Brain microvascular endothelial cell (primary cell): Measurements from ENCODE around the gene C1QTNF8.

Experiments
- DNase-seq: peaks from one replicate; pipeline ENCODE4 v3.0.0-alpha.2; 2020
- H3K27ac ChIP-seq: fragments of 250-450 bp; sonication (Bioruptor Pico); 2 replicates; pipeline ENCODE4 v1.5.1; 2020; ENCODE audit warnings: mild to moderate bottlenecking, moderate library complexity
- H3K27me3 ChIP-seq: fragments of 250-450 bp; sonication (Bioruptor Pico); replicated peaks from 2 replicates; pipeline ENCODE4 v1.5.1; 2020; ENCODE audit warnings: mild to moderate bottlenecking
- H3K36me3 ChIP-seq: fragments of 250-450 bp; sonication (Bioruptor Pico); replicated peaks from 2 replicates; pipeline ENCODE4 v1.5.1; 2020; ENCODE audit warnings: mild to moderate bottlenecking
- H3K4me3 ChIP-seq: 2 replicates; pipeline ENCODE4 v1.5.1; 2011; ENCODE audit warnings: low read depth, mild to moderate bottlenecking, control low read depth, low read length, moderate library complexity
- in situ Hi-C: cut with HindIII; loops from 2 replicates; pipeline ENCODE4 v1.10.0; 2017; ENCODE audit warnings: low sequenced_read_pairs, low pct_ligation_motif_present
- TF ChIP-seq, protein P1 (sequence below): IDR thresholded peaks from 2 replicates; pipeline ENCODE4 v1.5.1; 2011; ENCODE audit warnings: low read depth, mild to moderate bottlenecking, moderate library complexity, low read length, control low read depth, inconsistent platforms; ENCODE audit errors: missing control alignments

Gene C1QTNF8

DNA sequence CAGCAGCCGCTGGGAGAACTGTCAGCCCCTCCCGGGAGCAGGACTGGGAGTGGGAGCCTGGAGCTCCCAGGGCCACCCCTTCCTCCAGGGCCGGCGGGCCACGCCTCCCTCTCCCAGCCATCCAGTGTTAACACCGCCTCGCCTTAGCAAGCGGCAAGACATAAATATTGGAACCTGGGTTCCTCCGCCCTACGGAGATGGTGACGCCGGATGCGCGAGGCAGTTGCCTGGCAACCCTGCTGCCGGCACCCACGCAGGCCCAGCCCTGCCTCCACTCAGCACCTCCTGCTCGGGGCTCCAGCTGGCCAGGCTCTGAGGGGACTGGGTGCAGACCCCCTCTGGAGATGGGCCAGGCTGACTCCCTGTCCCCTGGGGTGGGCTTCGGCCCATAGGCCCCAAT, 29.4 kb upstream of the C1QTNF8 start:
- in situ Hi-C loops: no loop called here
- DNase-seq: peak; percentile 11

DNA sequence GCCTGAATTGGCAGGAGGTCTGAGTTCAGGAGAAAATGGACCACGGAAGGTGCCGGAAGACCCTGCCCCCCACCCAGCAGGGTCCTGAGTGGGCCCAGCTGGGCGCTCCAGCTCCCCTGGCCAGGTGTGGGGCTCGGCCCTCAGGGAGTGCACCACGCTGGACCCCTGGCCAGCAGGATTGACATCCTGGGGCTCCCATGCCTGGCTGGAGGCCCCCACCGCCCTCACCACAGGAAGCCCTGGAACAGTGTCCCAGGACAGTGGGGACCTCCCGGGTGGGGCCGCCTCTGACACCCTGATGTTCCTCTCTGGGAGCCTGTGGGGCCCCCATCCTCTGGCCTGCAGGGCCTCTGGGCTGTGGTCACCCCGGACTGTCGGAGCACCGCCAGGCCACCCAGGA, 28.8 kb upstream of the C1QTNF8 start:
- Histone ChIP-seq H3K27ac (no peak overlapping the region), H3K36me3 (no peaks in the 10 kb centered on the region), H3K4me3 (no peak overlapping the region), H3K27me3 (no peaks in the 10 kb centered on the region)
- in situ Hi-C loops: no loop called here
- TF ChIP-seq, protein P1, sequence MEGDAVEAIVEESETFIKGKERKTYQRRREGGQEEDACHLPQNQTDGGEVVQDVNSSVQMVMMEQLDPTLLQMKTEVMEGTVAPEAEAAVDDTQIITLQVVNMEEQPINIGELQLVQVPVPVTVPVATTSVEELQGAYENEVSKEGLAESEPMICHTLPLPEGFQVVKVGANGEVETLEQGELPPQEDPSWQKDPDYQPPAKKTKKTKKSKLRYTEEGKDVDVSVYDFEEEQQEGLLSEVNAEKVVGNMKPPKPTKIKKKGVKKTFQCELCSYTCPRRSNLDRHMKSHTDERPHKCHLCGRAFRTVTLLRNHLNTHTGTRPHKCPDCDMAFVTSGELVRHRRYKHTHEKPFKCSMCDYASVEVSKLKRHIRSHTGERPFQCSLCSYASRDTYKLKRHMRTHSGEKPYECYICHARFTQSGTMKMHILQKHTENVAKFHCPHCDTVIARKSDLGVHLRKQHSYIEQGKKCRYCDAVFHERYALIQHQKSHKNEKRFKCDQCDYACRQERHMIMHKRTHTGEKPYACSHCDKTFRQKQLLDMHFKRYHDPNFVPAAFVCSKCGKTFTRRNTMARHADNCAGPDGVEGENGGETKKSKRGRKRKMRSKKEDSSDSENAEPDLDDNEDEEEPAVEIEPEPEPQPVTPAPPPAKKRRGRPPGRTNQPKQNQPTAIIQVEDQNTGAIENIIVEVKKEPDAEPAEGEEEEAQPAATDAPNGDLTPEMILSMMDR: no peak
- DNase-seq: no peak

More for the DNA sequence above, 29.4 kb upstream of the C1QTNF8 start:
- Histone ChIP-seq H3K36me3 (no peaks in the 10 kb centered on the region), H3K27ac (no peak overlapping the region), H3K27me3 (no peaks in the 10 kb centered on the region), H3K4me3 (no peak overlapping the region)
- TF ChIP-seq, protein P1: no peak

DNA sequence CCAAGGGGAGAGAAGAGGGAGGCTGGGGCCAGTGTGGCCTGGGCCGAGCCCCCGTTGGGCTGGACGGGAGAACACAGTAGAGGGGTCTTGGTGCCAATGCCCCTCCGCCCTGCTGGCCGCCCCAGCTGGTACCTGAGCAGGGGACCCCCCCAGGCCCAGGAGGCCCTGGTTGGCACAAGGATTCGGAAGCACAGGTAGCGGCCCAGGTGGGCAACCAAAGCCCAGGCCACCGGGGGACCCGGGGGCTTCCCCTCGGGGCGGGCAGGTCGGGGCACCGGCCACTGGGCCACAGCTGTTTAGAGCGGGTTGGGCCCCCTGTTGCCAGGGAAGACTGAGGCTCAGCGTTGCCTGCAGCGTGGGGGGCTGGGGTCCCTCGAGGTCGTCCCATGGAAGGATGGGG, 28.2 kb upstream of the C1QTNF8 start:
- Histone ChIP-seq H3K27ac (no peak overlapping the region), H3K4me3 (no peak overlapping the region), H3K36me3 (no peaks in the 10 kb centered on the region), H3K27me3 (no peaks in the 10 kb centered on the region)
- no peak for DNase-seq
- in situ Hi-C loops: no loop called here
- TF ChIP-seq, protein P1: no peak

DNA sequence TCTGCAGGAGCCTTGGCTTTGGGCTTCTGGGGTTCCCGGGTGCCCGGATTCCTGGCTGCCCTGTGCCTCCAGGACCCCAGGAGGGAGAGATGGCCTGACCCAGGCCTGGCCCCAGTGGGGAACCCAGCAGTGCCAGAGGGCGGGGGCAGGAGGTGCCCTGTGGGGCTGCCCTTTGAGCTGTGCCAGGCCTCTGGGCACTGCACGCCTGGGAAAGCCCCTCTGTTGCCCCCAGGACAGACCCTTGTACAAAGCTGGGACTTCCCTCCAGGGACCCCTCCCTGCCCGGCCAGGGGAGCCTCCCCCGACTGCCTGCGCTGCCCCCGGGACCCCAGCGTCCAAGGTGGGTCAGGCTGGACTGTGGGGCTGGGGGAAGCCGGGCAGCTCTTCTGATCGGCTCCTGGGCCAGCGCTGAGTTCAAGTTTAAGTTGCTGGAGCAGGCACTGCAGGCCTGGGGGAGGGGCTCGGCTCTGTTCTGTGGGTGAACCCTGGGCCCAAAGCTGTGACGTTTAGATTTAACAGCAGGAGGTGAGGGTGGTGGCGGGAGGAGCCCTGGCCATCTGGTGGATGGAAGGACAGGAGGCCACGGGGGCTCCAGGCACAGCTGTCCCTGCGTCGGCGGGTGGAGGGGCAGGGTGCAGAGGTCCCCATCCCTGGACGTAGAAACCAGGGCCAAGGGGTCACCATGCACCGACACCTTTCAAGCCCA, 27.6 kb upstream of the C1QTNF8 start:
- DNase-seq: no peak
- in situ Hi-C loops: no loop called here
- Histone ChIP-seq H3K27ac (no peak overlapping the region), H3K36me3 (no peaks in the 10 kb centered on the region), H3K27me3 (no peaks in the 10 kb centered on the region), H3K4me3 (no peak overlapping the region)
- TF ChIP-seq, protein P1: no peak

DNA sequence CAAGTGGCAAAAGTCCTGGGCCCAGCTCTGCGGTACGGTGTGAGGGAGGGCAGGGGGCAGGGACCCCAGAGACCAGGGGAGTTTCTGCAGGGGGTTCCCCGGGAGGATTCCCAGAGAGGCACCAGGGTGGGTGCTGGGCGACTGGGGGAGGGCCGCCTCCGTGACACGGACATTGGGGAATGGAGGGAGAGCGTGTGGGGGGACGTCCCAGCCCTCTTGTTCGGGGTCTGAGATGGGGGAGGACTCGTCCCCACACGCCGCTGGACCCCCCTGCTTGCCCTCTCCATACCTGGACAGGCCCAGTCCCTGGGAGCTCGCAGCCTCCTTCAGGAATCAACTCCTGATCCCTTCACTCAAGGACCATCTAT, 26.3 kb upstream of the C1QTNF8 start:
- Histone ChIP-seq H3K27ac (no peak overlapping the region), H3K27me3 (no peaks in the 10 kb centered on the region), H3K36me3 (no peaks in the 10 kb centered on the region), H3K4me3 (no peak overlapping the region)
- TF ChIP-seq, protein P1: no peak
- in situ Hi-C loops: no loop called here
- no peak for DNase-seq
